Measurements from ENCODE around the gene GNGT1.

GRCh38 chr7:93920496-93921182 lies 14.3 kb downstream of the GNGT1 start:
- no peak for TF ChIP-seq CTCF (IDR thresholded peaks at IDR 0.05)
- TF ChIP-seq POLR2A (IDR thresholded peaks at IDR 0.05): no peak

Measured in adrenal gland (tissue), 5 donors.